Measurements from ENCODE around the gene STK16.
A peak's percentile ranks its signal among the peaks of the same experiment; 100 is the strongest.

Gene STK16

DNA sequence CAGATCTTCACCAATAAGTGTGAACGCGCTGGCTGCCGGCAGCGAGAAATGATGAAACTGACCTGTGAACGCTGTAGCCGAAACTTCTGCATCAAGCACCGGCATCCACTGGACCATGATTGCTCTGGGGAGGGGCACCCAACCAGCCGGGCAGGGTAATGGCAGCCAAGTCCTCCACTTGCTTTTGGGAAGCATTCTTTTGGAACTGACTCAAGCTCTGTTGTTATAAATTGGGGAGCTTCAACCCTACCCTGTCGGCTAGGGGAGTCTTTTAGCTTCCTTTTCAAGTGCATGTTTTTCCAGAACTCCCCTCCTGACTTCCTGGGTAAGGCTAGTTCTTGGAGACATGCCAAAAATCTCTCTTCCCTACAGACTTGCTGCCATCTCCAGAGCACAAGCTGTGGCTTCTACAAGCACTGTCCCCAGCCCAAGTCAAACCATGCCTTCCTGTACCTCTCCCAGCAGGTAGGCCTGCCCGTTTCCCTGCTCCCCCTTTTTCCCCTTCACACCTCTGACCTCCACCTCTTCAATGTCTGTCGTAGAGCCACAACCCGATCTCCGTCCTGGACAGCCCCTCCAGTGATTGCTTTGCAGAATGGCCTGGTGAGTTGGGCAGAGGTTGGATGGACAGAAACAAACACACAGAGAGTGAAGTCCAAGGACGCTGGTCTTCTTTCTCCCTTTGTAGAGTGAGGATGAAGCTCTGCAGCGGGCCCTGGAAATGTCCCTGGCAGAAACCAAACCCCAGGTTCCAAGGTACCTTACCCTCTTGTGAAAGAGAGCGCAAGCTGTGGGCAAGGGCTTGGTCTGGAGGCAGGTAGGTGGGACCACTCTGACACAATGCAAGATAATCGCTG lies 37.2 kb upstream of the STK16 start:
- Histone ChIP-seq H3K4me2 (ENCODE audit: low read length) (peak overlapping the region; percentile 95), H3K27me3 (ENCODE audit: low read depth, low read length) (no peaks in the 10 kb centered on the region), H3K9me3 (ENCODE audit: insufficient read depth, low read length) (no peaks in the 10 kb centered on the region), H4K20me1 (ENCODE audit: insufficient read depth, low read length) (no peaks in the 10 kb centered on the region), H3K4me1 (ENCODE audit: low read length) (peaks cover 7% of the 10 kb centered on the region), H3K27ac (ENCODE audit: low read length) (no peak overlapping the region), H3K36me3 (replicated peaks; ENCODE audit: low read depth, low read length) (no peaks in the 10 kb centered on the region), H3K79me2 (ENCODE audit: low read length) (no peaks in the 10 kb centered on the region), H2AFZ (ENCODE audit: low read depth, low read length) (no peak overlapping the region), H3K4me3 (ENCODE audit: low read length) (peak overlapping the region; percentile 91; the same call in 1 of the 2 replicates), H3K9ac (ENCODE audit: low read length) (no peak overlapping the region)
- TF ChIP-seq, protein P1, sequence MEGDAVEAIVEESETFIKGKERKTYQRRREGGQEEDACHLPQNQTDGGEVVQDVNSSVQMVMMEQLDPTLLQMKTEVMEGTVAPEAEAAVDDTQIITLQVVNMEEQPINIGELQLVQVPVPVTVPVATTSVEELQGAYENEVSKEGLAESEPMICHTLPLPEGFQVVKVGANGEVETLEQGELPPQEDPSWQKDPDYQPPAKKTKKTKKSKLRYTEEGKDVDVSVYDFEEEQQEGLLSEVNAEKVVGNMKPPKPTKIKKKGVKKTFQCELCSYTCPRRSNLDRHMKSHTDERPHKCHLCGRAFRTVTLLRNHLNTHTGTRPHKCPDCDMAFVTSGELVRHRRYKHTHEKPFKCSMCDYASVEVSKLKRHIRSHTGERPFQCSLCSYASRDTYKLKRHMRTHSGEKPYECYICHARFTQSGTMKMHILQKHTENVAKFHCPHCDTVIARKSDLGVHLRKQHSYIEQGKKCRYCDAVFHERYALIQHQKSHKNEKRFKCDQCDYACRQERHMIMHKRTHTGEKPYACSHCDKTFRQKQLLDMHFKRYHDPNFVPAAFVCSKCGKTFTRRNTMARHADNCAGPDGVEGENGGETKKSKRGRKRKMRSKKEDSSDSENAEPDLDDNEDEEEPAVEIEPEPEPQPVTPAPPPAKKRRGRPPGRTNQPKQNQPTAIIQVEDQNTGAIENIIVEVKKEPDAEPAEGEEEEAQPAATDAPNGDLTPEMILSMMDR (IDR thresholded peaks at IDR 0.05; ENCODE audit: low read depth, low read length): no peak
- no peak for TF ChIP-seq EZH2phosphoT487 (IDR thresholded peaks at IDR 0.05; ENCODE audit: low read depth)

DNA sequence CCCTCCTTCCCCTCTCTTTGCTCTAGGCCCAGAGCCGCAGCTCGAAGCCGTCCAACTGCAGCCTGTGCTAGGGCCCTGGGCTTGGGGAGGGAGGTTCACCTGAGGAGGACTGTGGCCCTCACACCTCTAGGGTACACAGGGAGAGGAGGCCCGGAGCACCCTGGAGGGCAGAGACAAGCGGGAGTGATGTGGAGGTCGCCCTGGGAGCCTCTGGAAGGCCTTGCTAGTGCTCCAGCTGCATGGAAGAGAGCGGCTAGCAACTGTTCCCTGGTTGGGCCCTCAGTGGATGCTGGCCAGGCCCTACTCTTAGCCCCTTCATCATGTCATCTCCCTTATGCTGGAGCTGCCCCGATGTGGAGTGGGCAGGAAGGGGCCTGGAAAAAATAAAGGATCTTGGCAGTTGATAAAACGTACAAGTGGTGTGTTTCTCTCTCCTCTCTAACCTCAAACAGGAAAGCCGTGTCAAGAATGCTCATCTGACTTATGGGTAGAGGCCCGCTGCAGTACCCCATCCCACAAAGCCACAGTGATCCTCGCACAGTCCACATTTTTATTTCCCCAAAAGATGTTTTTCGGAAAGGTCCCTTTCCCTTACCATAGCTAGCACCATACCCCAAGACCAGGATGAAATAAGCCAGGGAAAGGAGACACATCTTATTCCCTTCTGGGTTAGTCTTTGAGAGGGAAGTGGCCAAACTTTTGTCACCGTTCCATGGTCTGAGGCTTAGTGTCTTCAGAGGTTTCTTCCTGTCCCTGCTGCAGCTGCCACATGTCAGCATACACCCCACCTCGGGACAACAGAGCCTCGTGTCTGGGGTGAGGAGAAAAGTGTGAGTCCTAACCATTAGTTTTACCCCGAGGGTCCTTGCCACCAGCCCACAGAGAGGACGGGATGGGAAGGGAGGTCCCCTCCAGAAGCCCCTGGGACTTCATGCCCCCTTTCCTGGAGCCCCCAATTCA lies 35.8 kb upstream of the STK16 start:
- Histone ChIP-seq H3K4me3 (ENCODE audit: low read length) (no peak overlapping the region), H2AFZ (ENCODE audit: low read depth, low read length) (no peak overlapping the region), H3K79me2 (ENCODE audit: low read length) (no peaks in the 10 kb centered on the region), H3K4me1 (ENCODE audit: low read length) (peaks cover 7% of the 10 kb centered on the region), H3K9me3 (ENCODE audit: insufficient read depth, low read length) (no peaks in the 10 kb centered on the region), H4K20me1 (ENCODE audit: insufficient read depth, low read length) (no peaks in the 10 kb centered on the region), H3K27me3 (ENCODE audit: low read depth, low read length) (no peaks in the 10 kb centered on the region), H3K9ac (ENCODE audit: low read length) (no peak overlapping the region), H3K36me3 (replicated peaks; ENCODE audit: low read depth, low read length) (no peaks in the 10 kb centered on the region), H3K27ac (ENCODE audit: low read length) (no peak overlapping the region), H3K4me2 (ENCODE audit: low read length) (no peak overlapping the region)
- TF ChIP-seq EZH2phosphoT487 (IDR thresholded peaks at IDR 0.05; ENCODE audit: low read depth): no peak
- TF ChIP-seq, protein P1 (IDR thresholded peaks at IDR 0.05; ENCODE audit: low read depth, low read length): no peak

DNA sequence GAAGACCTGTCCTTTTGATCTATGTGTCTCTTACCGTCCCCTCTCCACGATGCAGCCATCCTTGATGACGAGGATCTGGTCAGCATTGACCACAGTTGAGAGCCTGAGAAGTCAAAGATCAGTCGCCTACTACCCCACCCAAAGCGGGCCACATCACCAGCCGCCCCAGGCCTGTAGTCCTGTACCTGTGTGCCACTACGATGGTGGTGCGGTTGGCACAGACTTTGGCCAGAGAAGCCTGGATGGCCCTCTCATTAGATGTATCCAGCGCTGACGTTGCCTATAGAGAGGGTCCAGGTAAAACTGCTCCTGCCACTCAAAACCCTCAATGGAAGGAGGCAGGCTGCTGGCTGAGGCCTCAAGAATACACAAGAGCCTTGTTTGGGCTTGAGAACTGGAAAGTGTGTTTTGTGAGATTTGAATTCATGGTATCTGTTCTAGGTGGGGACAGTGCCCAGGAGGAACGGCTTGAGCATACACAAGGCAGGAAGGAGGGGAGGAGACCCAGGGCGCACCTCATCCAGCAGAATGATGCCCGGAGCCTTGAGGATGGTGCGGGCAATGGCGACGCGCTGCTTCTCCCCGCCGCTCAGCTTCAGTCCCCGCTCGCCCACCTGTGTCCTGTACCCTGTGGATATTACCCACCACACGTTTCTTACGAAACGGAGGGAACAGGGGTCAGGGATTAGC lies 34.9 kb upstream of the STK16 start:
- no peaks in the 10 kb centered on the region for H3K27me3 ChIP-seq (ENCODE audit: low read depth, low read length)
- H3K9ac ChIP-seq (ENCODE audit: low read length): no peak overlapping the region
- H3K36me3 ChIP-seq (replicated peaks; ENCODE audit: low read depth, low read length): no peaks in the 10 kb centered on the region
- TF ChIP-seq EZH2phosphoT487 (IDR thresholded peaks at IDR 0.05; ENCODE audit: low read depth): no peak
- no peaks in the 10 kb centered on the region for H3K9me3 ChIP-seq (ENCODE audit: insufficient read depth, low read length)
- no peak overlapping the region for H3K4me2 ChIP-seq (ENCODE audit: low read length)
- no peak overlapping the region for H3K4me3 ChIP-seq (ENCODE audit: low read length)
- no peak overlapping the region for H3K27ac ChIP-seq (ENCODE audit: low read length)
- H2AFZ ChIP-seq (ENCODE audit: low read depth, low read length): no peak overlapping the region
- peaks cover 7% of the 10 kb centered on the region for H3K4me1 ChIP-seq (ENCODE audit: low read length)
- H4K20me1 ChIP-seq (ENCODE audit: insufficient read depth, low read length): no peaks in the 10 kb centered on the region
- H3K79me2 ChIP-seq (ENCODE audit: low read length): no peaks in the 10 kb centered on the region

DNA sequence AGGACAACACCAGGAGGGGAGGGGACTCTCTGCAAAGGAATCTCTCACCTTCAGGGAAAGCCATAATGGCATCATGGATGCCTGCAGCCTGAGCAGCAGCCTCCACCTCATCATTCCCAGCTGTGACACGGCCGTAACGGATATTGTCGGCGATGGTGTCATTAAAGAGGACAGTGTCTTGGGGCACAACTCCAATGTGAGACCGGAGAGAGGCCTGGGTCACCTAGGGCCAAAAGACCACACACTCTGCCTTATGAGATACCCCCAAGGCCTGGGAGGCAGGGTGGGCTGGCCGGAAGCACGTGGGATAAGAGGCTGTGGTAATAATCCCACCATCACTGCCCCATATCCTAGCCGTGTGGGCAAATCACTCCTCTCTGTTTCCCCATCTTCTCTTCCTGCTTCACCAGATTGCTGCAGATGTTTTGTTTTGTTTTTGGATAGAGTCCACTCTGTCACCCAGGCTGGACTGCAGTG lies 34.4 kb upstream of the STK16 start:
- no peaks in the 10 kb centered on the region for H3K36me3 ChIP-seq (replicated peaks; ENCODE audit: low read depth, low read length)
- H3K4me1 ChIP-seq (ENCODE audit: low read length): peaks cover 7% of the 10 kb centered on the region
- no peak for TF ChIP-seq EZH2phosphoT487 (IDR thresholded peaks at IDR 0.05; ENCODE audit: low read depth)
- TF ChIP-seq, protein P1 (IDR thresholded peaks at IDR 0.05; ENCODE audit: low read depth, low read length): no peak
- H3K27ac ChIP-seq (ENCODE audit: low read length): no peak overlapping the region
- no peaks in the 10 kb centered on the region for H4K20me1 ChIP-seq (ENCODE audit: insufficient read depth, low read length)
- no peaks in the 10 kb centered on the region for H3K27me3 ChIP-seq (ENCODE audit: low read depth, low read length)
- no peak overlapping the region for H2AFZ ChIP-seq (ENCODE audit: low read depth, low read length)
- H3K4me2 ChIP-seq (ENCODE audit: low read length): no peak overlapping the region
- H3K9ac ChIP-seq (ENCODE audit: low read length): no peak overlapping the region
- no peak overlapping the region for H3K4me3 ChIP-seq (ENCODE audit: low read length)
- H3K79me2 ChIP-seq (ENCODE audit: low read length): no peaks in the 10 kb centered on the region
- H3K9me3 ChIP-seq (ENCODE audit: insufficient read depth, low read length): no peaks in the 10 kb centered on the region
